Endodermal cell (in vitro differentiated cells): ENCODE measurements around the gene S100A5. TPM values are rescaled to one million over a fixed set of nuclear protein-coding genes. Genes with fewer than 3 reads are reported as not detected.

Experiments
- DNase-seq: peaks from one replicate; pipeline ENCODE4 v3.0.0-alpha.2; 2017
- H3K27ac ChIP-seq: 2 replicates; pipeline ENCODE4 v1.5.1; 2013; ENCODE audit warnings: mild to moderate bottlenecking, low read depth, low read length, moderate library complexity
- H3K27me3 ChIP-seq: 2 replicates; pipeline ENCODE4 v1.6.1; 2013; ENCODE audit warnings: mild to moderate bottlenecking, low read length, moderate library complexity; ENCODE audit not compliant: insufficient read depth, control insufficient read depth, poor library complexity, severe bottlenecking
- H3K36me3 ChIP-seq: 2 replicates; pipeline ENCODE4 v1.7.0; 2013; ENCODE audit warnings: mild to moderate bottlenecking, low read length, moderate library complexity; ENCODE audit not compliant: control insufficient read depth, insufficient read depth
- H3K4me1 ChIP-seq: one replicate; pipeline ENCODE4 v1.7.0; 2013; ENCODE audit warnings: low read length; ENCODE audit not compliant: control insufficient read depth, insufficient read depth
- H3K4me3 ChIP-seq: 2 replicates; pipeline ENCODE4 v1.5.1; 2013; ENCODE audit warnings: mild to moderate bottlenecking, low read length, moderate library complexity
- H3K9ac ChIP-seq: 2 replicates; pipeline ENCODE4 v1.6.1; 2013; ENCODE audit warnings: mild to moderate bottlenecking, low read length, moderate library complexity; ENCODE audit not compliant: poor library complexity, severe bottlenecking; ENCODE audit errors: extremely low read depth
- H3K9me3 ChIP-seq: 2 replicates; pipeline ENCODE4 v1.6.1; 2013; ENCODE audit warnings: mild to moderate bottlenecking, low read length, moderate library complexity; ENCODE audit not compliant: control insufficient read depth
- H3K27ac Mint-ChIP-seq: 2 replicates; pipeline ENCODE4 v1.8.0; 2020; ENCODE audit warnings: mixed read lengths
- H3K27me3 Mint-ChIP-seq: 2 replicates; pipeline ENCODE4 v1.8.0; 2021; ENCODE audit warnings: mild to moderate bottlenecking, mixed read lengths; ENCODE audit not compliant: insufficient read depth
- H3K36me3 Mint-ChIP-seq: 2 replicates; pipeline ENCODE4 v1.8.0; 2020; ENCODE audit warnings: low read depth, mixed read lengths
- H3K4me1 Mint-ChIP-seq: 2 replicates; pipeline ENCODE4 v1.8.0; 2020; ENCODE audit warnings: mixed read lengths
- H3K4me3 Mint-ChIP-seq: 2 replicates; pipeline ENCODE4 v1.8.0; 2020; ENCODE audit warnings: mild to moderate bottlenecking, moderate library complexity, mixed read lengths
- H3K9me3 Mint-ChIP-seq: 2 replicates; pipeline ENCODE4 v1.8.0; 2020; ENCODE audit warnings: mild to moderate bottlenecking, mixed read lengths
- WGBS, 2 experiments: methylation state at CpG; one replicate each; pipeline versions ENCODE4 v1.1.5 to v1.1.7; 2013; ENCODE audit warnings: missing lambda C conversion rate in 2 of 2, mixed read lengths in 1 of 2; ENCODE audit not compliant: insufficient coverage in 1 of 2, insufficient read length in 1 of 2; 5-methylcytosine and 5-hydroxymethylcytosine counted together
- total RNA-seq, 2 donors: library from RNA; stranded (reverse); fragmentation: NEBNext Ultra II Directional in 1 of 2; extraction: Animal tissue kit (Norgen Biotek cat#: 25700) in 1 of 2; gene quantifications; 2 replicates in 1 of 2; 3 replicates in 1 of 2; pipeline ENCODE4 v1.2.1, GENCODE V29; 2021
- TF ChIP-seq, protein P1 (sequence below): fragments of 200-600 bp; sonication (generic); conservative IDR thresholded peaks from 2 replicates; pipeline ENCODE4 v1.5.0; 2021; ENCODE audit warnings: antibody characterized with exemption, mild to moderate bottlenecking

Gene S100A5
- total RNA-seq, 2 donors from 2014 or later, result not detected

- no peak overlapping the region for H3K4me3 ChIP-seq
- no peak overlapping the region for H3K4me3 Mint-ChIP-seq
- H3K4me1 Mint-ChIP-seq, result peaks cover 4% of the 10 kb centered on the region
- H3K4me1 ChIP-seq, result no peaks in the 10 kb centered on the region
- no peak overlapping the region for H3K27ac Mint-ChIP-seq
- H3K36me3 ChIP-seq, result no peaks in the 10 kb centered on the region
- no peak overlapping the region for H3K9ac ChIP-seq
- no peak for DNase-seq
- H3K27me3 Mint-ChIP-seq, result no peaks in the 10 kb centered on the region
- TF ChIP-seq, protein P1, sequence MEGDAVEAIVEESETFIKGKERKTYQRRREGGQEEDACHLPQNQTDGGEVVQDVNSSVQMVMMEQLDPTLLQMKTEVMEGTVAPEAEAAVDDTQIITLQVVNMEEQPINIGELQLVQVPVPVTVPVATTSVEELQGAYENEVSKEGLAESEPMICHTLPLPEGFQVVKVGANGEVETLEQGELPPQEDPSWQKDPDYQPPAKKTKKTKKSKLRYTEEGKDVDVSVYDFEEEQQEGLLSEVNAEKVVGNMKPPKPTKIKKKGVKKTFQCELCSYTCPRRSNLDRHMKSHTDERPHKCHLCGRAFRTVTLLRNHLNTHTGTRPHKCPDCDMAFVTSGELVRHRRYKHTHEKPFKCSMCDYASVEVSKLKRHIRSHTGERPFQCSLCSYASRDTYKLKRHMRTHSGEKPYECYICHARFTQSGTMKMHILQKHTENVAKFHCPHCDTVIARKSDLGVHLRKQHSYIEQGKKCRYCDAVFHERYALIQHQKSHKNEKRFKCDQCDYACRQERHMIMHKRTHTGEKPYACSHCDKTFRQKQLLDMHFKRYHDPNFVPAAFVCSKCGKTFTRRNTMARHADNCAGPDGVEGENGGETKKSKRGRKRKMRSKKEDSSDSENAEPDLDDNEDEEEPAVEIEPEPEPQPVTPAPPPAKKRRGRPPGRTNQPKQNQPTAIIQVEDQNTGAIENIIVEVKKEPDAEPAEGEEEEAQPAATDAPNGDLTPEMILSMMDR, result no peak
- no peaks in the 10 kb centered on the region for H3K9me3 ChIP-seq
- no peak overlapping the region for H3K27ac ChIP-seq
- WGBS, 2 experiments, result 90 to 91% methylated on average over 8 to 10 of the region's 10 CpGs
- no peaks in the 10 kb centered on the region for H3K36me3 Mint-ChIP-seq
- no peaks in the 10 kb centered on the region for H3K9me3 Mint-ChIP-seq
- H3K27me3 ChIP-seq, result no peaks in the 10 kb centered on the region
These were observed 20.2 kb upstream of the S100A5 start for GRCh38 chr1:153560771-153561465.

DNA sequence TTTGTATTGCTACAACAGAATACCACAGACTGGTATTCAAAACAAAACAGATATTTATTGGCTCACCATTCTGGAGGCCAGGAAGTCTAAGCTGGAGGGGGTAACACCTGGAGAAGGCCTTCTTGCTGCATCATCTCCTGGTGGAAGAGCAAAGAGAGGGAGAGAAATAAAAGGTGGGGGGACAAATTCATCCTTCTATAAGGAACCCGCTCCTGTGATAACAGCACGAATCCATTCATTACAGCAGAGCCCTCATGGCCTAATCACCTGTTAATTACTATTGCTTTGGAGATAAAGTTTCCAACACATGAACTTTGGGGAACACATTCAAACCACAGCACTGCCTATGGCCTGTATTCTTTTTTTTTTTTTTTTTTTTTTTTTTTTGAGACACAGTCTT is 19.5 kb upstream of the S100A5 start:
- H3K9me3 Mint-ChIP-seq, result no peaks in the 10 kb centered on the region
- no peak for DNase-seq
- H3K9ac ChIP-seq, result no peak overlapping the region
- no peaks in the 10 kb centered on the region for H3K9me3 ChIP-seq
- no peak overlapping the region for H3K4me3 ChIP-seq
- H3K27me3 Mint-ChIP-seq, result no peaks in the 10 kb centered on the region
- 90 to 92% methylated on average over 2 of the region's 2 CpGs for WGBS, 2 experiments
- H3K36me3 ChIP-seq, result no peaks in the 10 kb centered on the region
- H3K36me3 Mint-ChIP-seq, result no peaks in the 10 kb centered on the region
- TF ChIP-seq, protein P1, result no peak
- H3K4me1 Mint-ChIP-seq, result peaks cover under 1% of the 10 kb centered on the region
- no peak overlapping the region for H3K4me3 Mint-ChIP-seq
- no peaks in the 10 kb centered on the region for H3K4me1 ChIP-seq
- no peaks in the 10 kb centered on the region for H3K27me3 ChIP-seq
- no peak overlapping the region for H3K27ac ChIP-seq
- no peak overlapping the region for H3K27ac Mint-ChIP-seq

DNA sequence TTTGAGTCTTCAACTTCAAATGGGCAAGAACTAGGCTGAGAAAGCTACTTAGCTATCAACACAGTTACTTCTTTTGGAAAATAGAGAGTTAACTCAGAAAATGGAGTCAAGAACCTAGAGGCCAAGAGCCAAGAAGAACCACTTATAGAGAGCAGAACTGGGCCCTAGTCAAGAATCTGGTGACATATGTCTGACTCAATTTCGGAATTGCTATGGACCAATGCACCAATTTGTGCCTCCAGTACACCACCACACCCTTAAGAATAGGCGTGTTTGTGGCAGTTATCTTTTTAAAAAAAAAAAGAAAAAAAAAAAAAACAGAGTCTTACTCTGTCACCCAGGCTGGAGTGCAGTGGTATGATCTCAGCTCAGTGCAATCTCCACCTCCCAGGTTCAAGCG is 17.1 kb upstream of the S100A5 start:
- H3K9me3 ChIP-seq, result no peaks in the 10 kb centered on the region
- no peaks in the 10 kb centered on the region for H3K36me3 ChIP-seq
- 95 to 100% methylated on average over 1 to 2 of the region's 3 CpGs for WGBS, 2 experiments
- no peak overlapping the region for H3K4me3 ChIP-seq
- no peaks in the 10 kb centered on the region for H3K4me1 Mint-ChIP-seq
- no peaks in the 10 kb centered on the region for H3K27me3 Mint-ChIP-seq
- no peaks in the 10 kb centered on the region for H3K4me1 ChIP-seq
- H3K27ac ChIP-seq, result no peak overlapping the region
- H3K9me3 Mint-ChIP-seq, result no peaks in the 10 kb centered on the region
- no peak overlapping the region for H3K9ac ChIP-seq
- H3K27ac Mint-ChIP-seq, result no peak overlapping the region
- no peaks in the 10 kb centered on the region for H3K27me3 ChIP-seq
- DNase-seq, result no peak
- H3K4me3 Mint-ChIP-seq, result no peak overlapping the region
- no peaks in the 10 kb centered on the region for H3K36me3 Mint-ChIP-seq
- TF ChIP-seq, protein P1, result no peak
